KG1 (cell line): ENCODE measurements around the gene OGFR.
"Not testable (repeated sequence)": the region's sequence is repeated elsewhere in the genome, so short reads cannot be mapped to it uniquely, and the experiment has no call there.

Experiments
- DNase-seq: peaks from one replicate; lab custom pipeline; 2025; lab: John Stamatoyannopoulos, UW

Gene OGFR

GRCh38 chr20:62839816-62840215 is 35.2 kb downstream of the OGFR start:
- DNase-seq: no peak

GRCh38 chr20:62840244-62841197 is 35.9 kb downstream of the OGFR start:
- no peak for DNase-seq

GRCh38 chr20:62841705-62842212 is 37.1 kb downstream of the OGFR start:
- no peak for DNase-seq

DNA sequence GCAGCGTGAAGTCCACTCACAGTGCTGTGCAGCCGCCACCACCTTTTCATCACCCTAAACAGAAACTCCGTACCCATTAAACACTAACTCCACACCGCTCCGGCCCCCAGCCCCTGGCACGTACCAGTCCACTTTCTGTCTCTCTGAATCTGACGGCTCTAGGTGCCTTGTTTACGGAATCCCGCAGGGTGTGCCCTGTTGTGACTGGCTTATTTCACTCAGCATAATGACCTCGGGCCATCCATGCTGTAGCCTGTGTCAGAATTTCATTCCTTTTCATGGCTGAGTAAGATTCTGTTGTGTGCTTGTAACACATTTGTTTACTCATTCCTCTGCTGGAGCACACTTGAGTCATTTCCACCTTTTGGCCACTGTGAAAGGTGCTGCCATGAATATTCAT is 39.0 kb downstream of the OGFR start:
- no peak for DNase-seq

DNA sequence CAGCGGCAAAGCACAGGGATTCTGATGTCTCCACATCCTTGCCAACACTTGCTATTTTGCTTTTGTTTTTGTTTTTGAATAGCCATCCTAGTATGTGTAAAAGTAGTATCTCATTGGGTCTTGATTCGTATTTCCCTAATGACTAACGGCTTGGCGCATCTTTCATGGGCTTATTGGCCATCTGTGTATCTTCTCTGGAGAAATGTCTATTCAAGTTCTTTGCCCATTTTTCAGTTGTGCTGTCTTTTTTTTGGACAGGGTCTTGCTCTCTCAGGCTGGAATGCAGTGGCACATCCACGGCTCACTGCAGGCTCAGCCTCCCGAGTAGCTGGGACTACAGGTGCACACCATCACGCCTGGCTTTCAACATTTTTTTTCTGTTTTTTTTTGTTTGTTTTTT is 39.5 kb downstream of the OGFR start:
- no peak for DNase-seq

- DNase-seq: no peak
Observed at GRCh38 chr20:62845416-62846160, 41.0 kb downstream of the OGFR start.

DNA sequence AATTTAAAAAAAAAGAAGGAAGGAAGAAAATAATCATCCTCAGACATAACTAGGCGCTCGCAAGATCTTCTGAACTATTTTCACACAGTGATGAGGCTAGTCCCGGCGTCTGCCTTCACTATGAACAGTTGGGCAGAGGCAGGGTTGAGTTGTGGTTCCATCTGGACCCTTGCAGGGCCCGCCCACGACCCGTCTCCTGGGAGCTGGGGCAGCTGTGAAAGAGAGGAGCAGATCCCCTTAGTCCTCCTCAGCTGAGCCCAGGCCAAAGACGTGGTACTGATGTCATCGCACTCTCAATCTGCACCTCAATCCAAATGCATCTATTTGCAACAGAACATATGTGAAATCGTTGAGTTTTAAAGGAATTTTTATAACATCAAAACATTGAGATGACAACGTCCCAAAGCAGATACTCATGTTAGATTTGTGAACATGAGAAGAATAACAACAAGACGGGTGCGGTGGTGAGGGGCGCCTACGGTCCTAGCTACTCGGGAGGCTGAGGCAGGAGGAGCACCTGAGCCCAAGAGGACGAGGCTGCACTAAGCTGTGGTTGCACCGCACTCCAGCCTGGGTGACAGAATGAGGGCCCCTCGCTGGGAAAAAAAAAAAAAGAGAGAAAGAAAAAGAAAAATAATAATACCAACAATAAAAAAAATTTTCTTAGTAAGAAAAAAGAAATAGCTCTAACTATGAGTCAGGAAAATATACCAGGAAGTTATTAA is 41.7 kb downstream of the OGFR start:
- DNase-seq: no peak

GRCh38 chr20:62848917-62849316 is 44.3 kb downstream of the OGFR start:
- DNase-seq: not testable (repeated sequence)

DNA sequence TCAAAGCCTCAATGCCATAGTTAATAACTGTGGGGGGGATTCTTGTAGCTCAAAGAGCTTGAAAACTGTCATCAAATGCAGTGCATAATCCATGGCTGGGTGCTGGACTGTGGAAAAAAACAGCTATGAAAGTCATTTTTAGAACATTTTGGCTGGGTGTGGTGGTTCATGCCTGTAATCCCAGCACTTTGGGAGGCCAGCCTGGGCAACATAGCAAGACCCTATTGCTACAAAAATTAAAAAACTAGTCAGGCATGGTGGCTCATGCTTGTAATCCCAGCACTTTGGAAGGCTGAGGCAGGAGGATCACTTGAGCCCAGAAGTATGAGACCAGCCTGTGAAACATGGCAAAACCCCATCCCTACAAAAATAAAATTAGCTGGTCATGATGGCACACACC is 44.8 kb downstream of the OGFR start:
- no peak for DNase-seq

GRCh38 chr20:62850333-62850974 is 45.8 kb downstream of the OGFR start:
- DNase-seq: no peak

GRCh38 chr20:62852196-62852595 is 47.6 kb downstream of the OGFR start:
- DNase-seq: no peak

DNA sequence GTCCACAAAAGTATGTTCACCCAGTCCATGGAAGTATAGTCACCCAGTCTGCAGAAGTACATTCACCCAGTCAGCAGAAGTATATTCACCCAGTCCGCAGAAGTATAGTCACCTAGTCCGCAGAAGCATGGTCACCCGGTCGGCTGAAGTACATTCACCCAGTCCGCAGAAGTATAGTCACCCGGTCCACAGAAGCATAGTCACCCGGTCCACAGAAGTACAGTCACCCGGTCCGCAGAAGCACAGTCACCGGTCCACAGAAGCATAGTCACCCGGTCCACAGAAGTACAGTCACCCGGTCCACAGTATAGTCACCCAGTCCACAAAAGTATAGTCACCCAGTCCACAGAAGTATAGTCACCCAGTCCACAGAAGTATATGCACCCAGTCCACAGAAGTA is 48.2 kb downstream of the OGFR start:
- no peak for DNase-seq

- not testable (repeated sequence) for DNase-seq
Observed at GRCh38 chr20:62853304-62853703, 48.7 kb downstream of the OGFR start.

DNA sequence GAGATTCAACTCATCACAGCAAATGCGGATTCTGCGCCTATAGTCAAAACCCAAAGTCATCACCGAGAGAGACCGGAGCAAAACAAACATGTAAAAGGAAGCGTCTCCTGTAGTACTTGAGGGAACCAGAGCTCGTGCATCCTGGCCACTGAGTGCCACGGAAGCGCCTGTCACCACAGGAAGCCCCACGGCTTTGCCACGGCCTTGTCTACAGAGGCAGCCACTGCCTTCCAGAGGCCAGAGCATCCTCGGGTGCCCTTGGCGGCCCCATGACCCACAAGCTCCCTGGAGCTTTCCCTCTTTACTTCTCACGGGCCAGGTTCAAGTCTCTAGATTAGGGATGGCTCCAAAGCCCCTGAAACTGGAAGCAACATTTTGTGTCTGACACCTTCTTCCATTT is 49.5 kb downstream of the OGFR start:
- no peak for DNase-seq

DNA sequence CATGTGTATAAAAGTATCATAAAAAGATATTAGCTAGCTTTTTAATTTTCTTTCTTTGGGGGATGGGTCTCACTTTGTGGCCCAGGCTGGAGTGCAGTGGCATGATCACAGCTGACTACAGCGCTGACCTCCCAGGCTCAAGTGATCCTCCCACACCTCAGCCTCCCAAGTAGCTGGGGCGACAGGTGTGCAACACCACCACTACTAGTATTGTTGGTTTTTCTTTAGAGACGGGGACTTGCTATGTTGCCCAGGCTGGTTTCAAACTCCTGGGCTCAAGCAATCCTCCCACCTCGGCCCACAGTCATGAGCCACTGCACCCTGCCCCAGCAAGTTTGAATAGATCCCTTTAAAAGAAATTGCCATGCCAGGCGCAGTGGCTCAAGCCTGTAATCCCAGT is 50.5 kb downstream of the OGFR start:
- no peak for DNase-seq

GRCh38 chr20:62856931-62857619 is 52.4 kb downstream of the OGFR start:
- DNase-seq: no peak

- no peak for DNase-seq
Observed at GRCh38 chr20:62858058-62858830, 53.6 kb downstream of the OGFR start.

DNA sequence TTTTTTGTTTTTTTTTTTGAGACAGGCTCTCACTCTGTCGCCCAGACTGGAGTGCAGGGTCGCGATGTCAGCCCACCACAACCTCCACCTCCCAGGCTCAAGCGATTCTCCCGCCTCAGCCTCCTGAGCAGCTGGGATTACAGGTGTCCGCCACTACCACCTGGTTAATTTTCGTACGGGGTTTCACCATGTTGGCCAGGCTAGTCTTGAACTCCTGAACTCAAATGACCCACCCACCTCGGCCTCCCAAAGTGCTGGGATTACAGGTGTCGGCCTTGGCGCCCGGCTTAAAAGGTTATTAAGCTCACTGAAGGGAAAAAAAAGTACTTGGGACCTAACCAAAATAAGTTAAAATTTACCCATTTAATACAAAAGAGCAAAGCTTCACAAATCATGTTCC is 55.1 kb downstream of the OGFR start:
- DNase-seq: no peak

- no peak for DNase-seq
Observed at GRCh38 chr20:62860391-62860923, 55.8 kb downstream of the OGFR start.
